Karpas-422 (cell line): ENCODE results near the gene SFR1. TPM values are rescaled to one million over a fixed set of nuclear protein-coding genes. Genes with fewer than 3 reads are reported as not detected.

ENCODE experiments used
- DNase-seq: peaks from one replicate; pipeline ENCODE4 v3.0.0-alpha.2; 2015
- H2AFZ ChIP-seq: fragments of 200-600 bp; sonication (generic); 2 replicates; pipeline ENCODE4 v1.6.1; 2014; ENCODE audit warnings: antibody characterized with exemption, low read length, mixed read lengths
- H3K27ac ChIP-seq: fragments of 200-600 bp; sonication (generic); 2 replicates; pipeline ENCODE4 v1.5.1; 2014; ENCODE audit warnings: mild to moderate bottlenecking, low read length, moderate library complexity
- H3K27me3 ChIP-seq: fragments of 200-600 bp; sonication (generic); 2 replicates; pipeline ENCODE4 v1.6.1; 2014; ENCODE audit warnings: low read length, mixed read lengths
- H3K36me3 ChIP-seq: fragments of 200-600 bp; sonication (generic); 2 replicates; pipeline ENCODE4 v1.6.1; 2014; ENCODE audit warnings: low read length, mixed read lengths; ENCODE audit not compliant: insufficient read depth
- H3K4me1 ChIP-seq: fragments of 200-600 bp; sonication (generic); 2 replicates; pipeline ENCODE4 v1.6.1; 2014; ENCODE audit warnings: mild to moderate bottlenecking, low read length, mixed read lengths
- H3K4me2 ChIP-seq: fragments of 200-600 bp; sonication (generic); 2 replicates; pipeline ENCODE4 v1.6.1; 2014; ENCODE audit warnings: low read length, low read depth, mild to moderate bottlenecking; ENCODE audit not compliant: poor library complexity, severe bottlenecking
- H3K4me3 ChIP-seq: fragments of 200-600 bp; sonication (generic); 2 replicates; pipeline ENCODE4 v1.5.1; 2014; ENCODE audit warnings: mild to moderate bottlenecking, antibody characterized with exemption, low read length, mixed read lengths
- H3K79me2 ChIP-seq: fragments of 200-600 bp; sonication (generic); 2 replicates; pipeline ENCODE4 v1.6.1; 2014; ENCODE audit warnings: mild to moderate bottlenecking, low read length, mixed read lengths
- H3K9ac ChIP-seq: fragments of 200-600 bp; sonication (generic); 2 replicates; pipeline ENCODE4 v1.6.0; 2014; ENCODE audit warnings: low read length
- H3K9me2 ChIP-seq: fragments of 200-600 bp; sonication (generic), shearing (Covaris generic); replicated peaks from 2 replicates; pipeline ENCODE4 v1.6.0; 2014; ENCODE audit warnings: mild to moderate bottlenecking, low read length, moderate library complexity; ENCODE audit not compliant: insufficient read depth
- H3K9me3 ChIP-seq: fragments of 300-700, 200-600 bp; sonication (generic); 2 replicates; pipeline ENCODE4 v1.6.1; 2014; ENCODE audit warnings: low read length, mixed read lengths
- H4K20me1 ChIP-seq: fragments of 200-600 bp; sonication (generic); 2 replicates; pipeline ENCODE4 v1.6.1; 2014; ENCODE audit warnings: mild to moderate bottlenecking, antibody characterized with exemption, low read length, low read depth; ENCODE audit not compliant: insufficient read depth
- total RNA-seq: library from RNA; depleted of rRNA; stranded (reverse); fragments of >200 nt; shearing (Covaris generic); gene quantifications from 2 replicates; pipeline ENCODE4 v1.2.3, GENCODE V29; 2014; ENCODE audit warnings: low replicate concordance

SFR1 gene
- total RNA-seq, 1 experiment from 2014 or later, result 4.3 TPM

DNA sequence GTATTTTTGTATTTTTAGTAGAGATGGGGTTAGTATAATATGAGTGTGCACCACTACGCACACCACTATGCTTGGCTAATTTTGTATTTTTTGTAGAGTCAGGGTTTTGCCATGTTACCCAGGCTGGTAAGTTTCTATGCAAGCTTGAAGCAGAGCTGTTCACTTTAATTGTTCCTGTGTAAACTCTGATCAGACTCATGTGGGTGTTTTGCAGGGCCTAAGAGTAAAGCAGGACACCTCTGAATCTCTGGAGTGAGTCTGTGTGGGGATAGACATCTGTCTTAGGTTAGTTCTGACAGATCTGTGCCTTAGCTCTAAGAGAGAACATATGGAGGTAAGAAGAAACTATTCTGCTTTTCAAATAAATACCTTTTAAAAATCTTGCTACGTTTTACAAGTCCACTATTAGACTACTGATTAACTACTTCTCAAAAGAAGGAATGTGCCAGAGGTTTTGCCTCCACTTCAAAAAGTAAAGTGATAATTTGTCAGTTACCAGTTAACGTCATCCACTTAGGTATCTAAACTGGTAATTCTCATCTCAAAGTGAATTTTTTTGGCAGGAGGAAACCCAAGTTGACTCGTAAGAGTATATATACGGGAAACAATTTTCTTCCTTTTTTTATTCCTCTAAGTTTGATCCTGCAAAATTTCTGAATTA is 37.4 kb upstream of the SFR1 start:
- H4K20me1 ChIP-seq, result no peaks in the 10 kb centered on the region
- H3K27ac ChIP-seq, result no peak overlapping the region
- H3K4me2 ChIP-seq, result no peak overlapping the region
- no peak for DNase-seq
- no peak overlapping the region for H3K4me3 ChIP-seq
- no peak overlapping the region for H2AFZ ChIP-seq
- H3K4me1 ChIP-seq, result no peaks in the 10 kb centered on the region
- H3K9ac ChIP-seq, result no peak overlapping the region
- H3K9me3 ChIP-seq, result no peaks in the 10 kb centered on the region
- no peaks in the 10 kb centered on the region for H3K79me2 ChIP-seq
- no peaks in the 10 kb centered on the region for H3K27me3 ChIP-seq
- H3K9me2 ChIP-seq, result no peaks in the 10 kb centered on the region
- H3K36me3 ChIP-seq, result no peaks in the 10 kb centered on the region

DNA sequence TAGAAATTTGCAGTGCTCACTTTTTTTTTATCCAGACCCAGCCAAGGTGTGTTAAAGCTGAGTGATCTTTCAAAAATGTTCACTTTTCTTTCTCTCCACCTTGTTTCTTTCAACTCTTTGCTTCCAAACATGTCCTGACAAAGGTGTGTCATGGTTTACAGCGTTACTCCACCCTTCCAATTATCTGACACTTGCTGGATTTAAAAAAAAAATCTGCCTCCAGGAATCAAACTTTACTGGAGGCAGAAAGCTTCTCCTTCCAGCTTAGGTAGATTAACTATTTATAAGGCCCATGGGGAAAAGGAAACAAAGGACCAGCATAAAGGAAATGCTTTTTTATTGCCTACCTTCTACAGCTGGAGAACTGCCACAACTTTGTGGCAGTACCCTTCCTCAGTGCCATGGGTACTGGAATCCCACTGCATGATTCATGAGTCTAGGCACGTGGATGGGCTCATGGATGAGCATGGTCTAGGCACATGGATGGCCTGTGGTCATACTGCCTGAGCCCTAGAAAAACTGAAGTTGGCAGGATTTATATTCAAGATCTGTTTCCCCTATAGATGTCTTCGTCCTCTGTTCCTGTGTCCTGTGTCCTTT is 36.1 kb upstream of the SFR1 start, which contains the start of gene COL17A1:
COL17A1 (minus strand) TSS at position 80 of the 600 bp plus-strand sequence. CDS start 5,207 bp downstream, outside the sequence.
- Histone ChIP-seq H3K36me3 (no peaks in the 10 kb centered on the region), H3K79me2 (no peaks in the 10 kb centered on the region), H3K27ac (no peak within 1 kb of the TSS), H3K27me3 (no peaks in the 10 kb centered on the region), H3K9me3 (no peaks in the 10 kb centered on the region), H3K9ac (no peak within 1 kb of the TSS), H2AFZ (no peak within 1 kb of the TSS), H3K4me3 (no peak within 1 kb of the TSS), H3K4me1 (no peaks in the 10 kb centered on the region), H4K20me1 (no peaks in the 10 kb centered on the region), H3K9me2 (no peaks in the 10 kb centered on the region), H3K4me2 (no peak within 1 kb of the TSS)
- DNase-seq, result no peak

- DNase-seq, result no peak
- H3K27ac ChIP-seq, result no peak overlapping the region
- H3K27me3 ChIP-seq, result no peaks in the 10 kb centered on the region
- no peak overlapping the region for H3K4me3 ChIP-seq
- H3K79me2 ChIP-seq, result no peaks in the 10 kb centered on the region
- H2AFZ ChIP-seq, result no peak overlapping the region
- no peak overlapping the region for H3K4me2 ChIP-seq
- no peaks in the 10 kb centered on the region for H3K9me2 ChIP-seq
- no peaks in the 10 kb centered on the region for H3K9me3 ChIP-seq
- no peaks in the 10 kb centered on the region for H4K20me1 ChIP-seq
- H3K36me3 ChIP-seq, result no peaks in the 10 kb centered on the region
- no peak overlapping the region for H3K9ac ChIP-seq
- H3K4me1 ChIP-seq, result no peaks in the 10 kb centered on the region
These were observed 33.7 kb upstream of the SFR1 start for GRCh38 chr10:104088239-104088638.

DNA sequence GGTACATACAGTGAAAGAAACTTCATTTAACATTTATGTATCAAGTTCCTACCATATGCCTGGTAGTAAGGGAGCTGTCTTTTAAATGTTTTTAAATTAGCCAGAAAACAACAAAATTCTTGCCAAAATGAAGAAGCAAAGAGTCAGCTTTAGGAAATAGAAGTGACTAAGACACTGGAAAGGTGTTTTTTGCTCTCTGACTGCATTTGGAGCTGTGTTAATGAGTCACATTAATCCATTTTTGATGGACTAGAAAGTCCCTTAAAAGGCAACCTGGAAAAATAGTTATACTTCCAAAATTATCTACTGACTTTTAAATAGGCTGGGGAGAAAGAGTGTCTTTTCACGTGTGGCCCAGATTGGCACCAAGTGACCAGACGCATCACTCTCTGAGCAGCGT is 32.4 kb upstream of the SFR1 start:
- H3K4me2 ChIP-seq, result no peak overlapping the region
- no peak overlapping the region for H2AFZ ChIP-seq
- no peaks in the 10 kb centered on the region for H3K4me1 ChIP-seq
- H3K9me2 ChIP-seq, result no peaks in the 10 kb centered on the region
- H4K20me1 ChIP-seq, result no peaks in the 10 kb centered on the region
- no peak overlapping the region for H3K4me3 ChIP-seq
- H3K79me2 ChIP-seq, result no peaks in the 10 kb centered on the region
- H3K27me3 ChIP-seq, result no peaks in the 10 kb centered on the region
- no peak for DNase-seq
- H3K9ac ChIP-seq, result no peak overlapping the region
- no peaks in the 10 kb centered on the region for H3K36me3 ChIP-seq
- no peaks in the 10 kb centered on the region for H3K9me3 ChIP-seq
- no peak overlapping the region for H3K27ac ChIP-seq

DNA sequence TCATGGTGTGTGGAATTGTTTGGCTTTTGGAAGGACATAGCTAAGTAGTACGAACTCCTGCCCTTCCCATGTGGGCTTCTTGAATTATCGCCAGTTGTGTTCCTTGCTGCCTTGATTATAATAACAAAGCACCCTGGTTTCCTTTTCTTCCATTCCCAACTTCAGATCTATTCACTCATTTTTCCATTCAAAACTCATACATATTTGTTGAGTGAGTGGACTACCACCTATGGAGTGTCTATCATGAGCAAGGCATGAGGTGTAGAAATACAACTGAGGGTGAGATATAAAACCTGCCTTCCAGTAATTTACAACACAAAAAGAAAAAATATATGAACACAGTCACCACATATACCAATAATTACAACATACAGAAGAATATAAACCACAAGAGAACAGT is 31.4 kb upstream of the SFR1 start:
- Histone ChIP-seq H4K20me1 (no peaks in the 10 kb centered on the region), H3K27me3 (no peaks in the 10 kb centered on the region), H3K4me2 (no peak overlapping the region), H3K79me2 (no peaks in the 10 kb centered on the region), H3K9me3 (no peaks in the 10 kb centered on the region), H2AFZ (no peak overlapping the region), H3K36me3 (no peaks in the 10 kb centered on the region), H3K9ac (no peak overlapping the region), H3K27ac (no peak overlapping the region), H3K4me1 (no peaks in the 10 kb centered on the region), H3K9me2 (no peaks in the 10 kb centered on the region), H3K4me3 (no peak overlapping the region)
- DNase-seq, result no peak

DNA sequence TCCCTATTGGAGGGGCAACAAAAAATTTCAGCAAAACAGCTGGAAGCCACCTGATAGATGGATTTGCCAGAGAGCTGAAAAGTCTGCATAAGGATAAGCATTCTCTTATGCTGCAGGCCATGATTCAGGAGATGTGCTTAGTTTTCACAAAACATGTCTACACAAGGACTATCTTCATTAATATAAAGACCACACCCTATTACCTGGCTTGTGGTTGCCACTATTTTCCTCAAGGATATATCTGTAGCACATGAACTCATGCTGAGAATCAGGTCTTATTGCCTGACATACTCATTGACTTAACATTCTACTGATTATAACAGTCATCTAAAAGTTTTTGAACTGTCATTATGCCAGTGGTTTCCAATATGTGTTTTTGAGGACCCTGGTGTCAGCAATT is 29.2 kb upstream of the SFR1 start:
- H3K9me3 ChIP-seq, result 0 out of 2 replicates have a peak, but pooled peaks cover 4% of the 10 kb centered on the region
- H4K20me1 ChIP-seq, result no peaks in the 10 kb centered on the region
- no peak overlapping the region for H3K4me3 ChIP-seq
- no peaks in the 10 kb centered on the region for H3K4me1 ChIP-seq
- no peak overlapping the region for H3K9ac ChIP-seq
- no peak overlapping the region for H3K4me2 ChIP-seq
- no peaks in the 10 kb centered on the region for H3K79me2 ChIP-seq
- H3K36me3 ChIP-seq, result no peaks in the 10 kb centered on the region
- no peak overlapping the region for H2AFZ ChIP-seq
- H3K27me3 ChIP-seq, result no peaks in the 10 kb centered on the region
- H3K9me2 ChIP-seq, result no peaks in the 10 kb centered on the region
- no peak overlapping the region for H3K27ac ChIP-seq
- no peak for DNase-seq

- Histone ChIP-seq H3K4me3 (no peak overlapping the region), H3K27ac (no peak overlapping the region), H3K4me2 (no peak overlapping the region), H3K27me3 (no peaks in the 10 kb centered on the region), H4K20me1 (no peaks in the 10 kb centered on the region), H3K4me1 (no peaks in the 10 kb centered on the region), H3K9me3 (0 out of 2 replicates have a peak, but pooled peaks cover 4% of the 10 kb centered on the region), H3K79me2 (no peaks in the 10 kb centered on the region), H2AFZ (no peak overlapping the region), H3K36me3 (no peaks in the 10 kb centered on the region), H3K9me2 (no peaks in the 10 kb centered on the region), H3K9ac (no peak overlapping the region)
- no peak for DNase-seq
These were observed 25.3 kb upstream of the SFR1 start for GRCh38 chr10:104096692-104097091.

- Histone ChIP-seq H3K9me2 (no peaks in the 10 kb centered on the region), H3K4me1 (no peaks in the 10 kb centered on the region), H3K9ac (no peak overlapping the region), H4K20me1 (no peaks in the 10 kb centered on the region), H3K36me3 (no peaks in the 10 kb centered on the region), H3K27me3 (no peaks in the 10 kb centered on the region), H3K4me2 (no peak overlapping the region), H3K79me2 (no peaks in the 10 kb centered on the region), H3K4me3 (no peak overlapping the region), H3K27ac (no peak overlapping the region), H2AFZ (no peak overlapping the region), H3K9me3 (0 out of 2 replicates have a peak, but pooled peaks cover 4% of the 10 kb centered on the region)
- DNase-seq, result no peak
These were observed 23.5 kb upstream of the SFR1 start for GRCh38 chr10:104098358-104098925.
